HEK293 (cell line): ENCODE results near the gene NYNRIN.

Experiments
- CTCF ChIP-seq: fragments of 450-650 bp; formaldehyde crosslinking; IDR thresholded peaks from 2 replicates; pipeline ENCODE4 v1.5.1; 2016; ENCODE audit warnings: missing biosample characterization, missing genetic modification characterization
- IKZF3 ChIP-seq: fragments of 450-650 bp; IDR thresholded peaks from 2 replicates; pipeline ENCODE4 v1.5.0; 2018; ENCODE audit warnings: missing biosample characterization, mild to moderate bottlenecking, missing genetic modification characterization, moderate library complexity
- REST ChIP-seq: fragments of 450-650 bp; formaldehyde crosslinking; IDR thresholded peaks from 2 replicates; pipeline ENCODE4 v1.5.1; 2016; ENCODE audit warnings: missing biosample characterization, missing genetic modification characterization
- ZNF18 ChIP-seq: fragments of 450-650 bp; formaldehyde crosslinking; IDR thresholded peaks from 2 replicates; pipeline ENCODE4 v1.5.1; 2016; ENCODE audit warnings: missing biosample characterization, missing genetic modification characterization
- ZNF311 ChIP-seq: fragments of 450-650 bp; formaldehyde crosslinking; IDR thresholded peaks from 2 replicates; pipeline ENCODE4 v1.5.1; 2017; ENCODE audit warnings: missing biosample characterization, missing genetic modification characterization, borderline replicate concordance
- ZNF580 ChIP-seq: fragments of 450-650 bp; formaldehyde crosslinking; IDR thresholded peaks from 2 replicates; pipeline ENCODE4 v1.5.1; 2016; ENCODE audit warnings: missing biosample characterization, missing genetic modification characterization

GRCh38 chr14:24355009-24355408, 43.8 kb upstream of the NYNRIN start:
- TF ChIP-seq IKZF3 = no peak
- no peak for TF ChIP-seq ZNF580 (tag by site-specific recombination)
- no peak for TF ChIP-seq ZNF18 (tag by site-specific recombination)
- no peak for TF ChIP-seq REST (tag by site-specific recombination)
- no peak for TF ChIP-seq ZNF311
- no peak for TF ChIP-seq CTCF (tag by site-specific recombination)
